Neural progenitor cell (in vitro differentiated cells): ENCODE data around the gene NDRG4.

Experiments used
- EZH2phosphoT487 ChIP-seq: fragments of 200-600 bp; sonication (generic); IDR thresholded peaks from 2 replicates; pipeline ENCODE4 v1.6.1; 2017; ENCODE audit warnings: antibody characterized with exemption
- TF ChIP-seq, protein P1 (sequence below): fragments of 200-600 bp; sonication (generic); IDR thresholded peaks from 2 replicates; pipeline ENCODE4 v1.5.1; 2017; ENCODE audit warnings: antibody characterized with exemption, mild to moderate bottlenecking

DNA sequence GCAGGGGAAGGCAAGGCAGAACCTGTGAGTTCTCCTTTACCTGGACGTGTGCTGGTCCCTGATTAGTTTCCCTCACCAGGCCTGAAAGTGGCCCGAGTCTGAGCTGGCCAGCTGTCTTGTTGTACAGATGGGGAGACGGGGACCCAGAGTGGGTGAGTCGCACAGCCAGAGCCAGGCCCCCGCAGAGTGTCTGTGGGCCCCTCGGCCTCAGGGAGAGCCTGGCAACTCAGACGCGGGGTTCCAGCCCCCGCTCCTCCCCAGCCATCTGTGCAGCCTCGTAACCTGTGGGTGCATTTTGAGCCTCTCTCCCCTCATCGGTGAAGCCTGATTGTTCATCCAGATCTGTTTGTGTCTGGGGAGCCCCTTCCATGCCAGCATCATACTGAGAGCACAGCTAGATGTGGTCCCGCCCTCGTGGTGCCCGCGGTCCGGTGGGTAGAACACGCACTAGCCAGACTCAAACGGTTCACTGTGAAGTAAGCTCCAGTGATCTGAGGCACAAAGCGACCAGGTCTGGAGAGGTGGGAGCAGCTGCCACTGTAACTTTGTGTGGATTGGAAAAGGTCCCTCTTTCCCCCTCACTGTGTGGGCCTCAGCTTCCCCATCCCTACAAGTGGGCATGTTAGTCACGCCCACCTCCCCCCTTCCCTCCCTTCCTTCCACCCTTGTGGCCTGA lies 6.0 kb upstream of the NDRG4 start:
- TF ChIP-seq, protein P1, sequence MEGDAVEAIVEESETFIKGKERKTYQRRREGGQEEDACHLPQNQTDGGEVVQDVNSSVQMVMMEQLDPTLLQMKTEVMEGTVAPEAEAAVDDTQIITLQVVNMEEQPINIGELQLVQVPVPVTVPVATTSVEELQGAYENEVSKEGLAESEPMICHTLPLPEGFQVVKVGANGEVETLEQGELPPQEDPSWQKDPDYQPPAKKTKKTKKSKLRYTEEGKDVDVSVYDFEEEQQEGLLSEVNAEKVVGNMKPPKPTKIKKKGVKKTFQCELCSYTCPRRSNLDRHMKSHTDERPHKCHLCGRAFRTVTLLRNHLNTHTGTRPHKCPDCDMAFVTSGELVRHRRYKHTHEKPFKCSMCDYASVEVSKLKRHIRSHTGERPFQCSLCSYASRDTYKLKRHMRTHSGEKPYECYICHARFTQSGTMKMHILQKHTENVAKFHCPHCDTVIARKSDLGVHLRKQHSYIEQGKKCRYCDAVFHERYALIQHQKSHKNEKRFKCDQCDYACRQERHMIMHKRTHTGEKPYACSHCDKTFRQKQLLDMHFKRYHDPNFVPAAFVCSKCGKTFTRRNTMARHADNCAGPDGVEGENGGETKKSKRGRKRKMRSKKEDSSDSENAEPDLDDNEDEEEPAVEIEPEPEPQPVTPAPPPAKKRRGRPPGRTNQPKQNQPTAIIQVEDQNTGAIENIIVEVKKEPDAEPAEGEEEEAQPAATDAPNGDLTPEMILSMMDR = no peak
- no peak for TF ChIP-seq EZH2phosphoT487
